A673 (cell line): Measurements from ENCODE around the gene DCLRE1C. TPM values are rescaled to one million over a fixed set of nuclear protein-coding genes. Genes with fewer than 3 reads are reported as not detected.
A peak's percentile ranks its signal among the peaks of the same experiment; 100 is the strongest.

ENCODE experiments used
- BruUV-seq: library from RNA; stranded (reverse); fragments of 400-500 nt; replicated peaks from 2 replicates; lab custom pipeline; 2021; lab: Mats Ljungman, UMichigan
- CTCF ChIA-PET: fragments of 300-600 bp; sonication (Branson Sonifier 250); formaldehyde crosslinking; loops from one replicate; lab custom pipeline; 2022; ENCODE audit warnings: antibody characterized with exemption; lab: Charles Lee
- POLR2A ChIA-PET: fragments of 300-600 bp; sonication (Branson Sonifier 250); formaldehyde crosslinking; loops from one replicate; lab custom pipeline; 2022; ENCODE audit warnings: antibody characterized with exemption; ENCODE audit not compliant: low non-redundant PET; lab: Charles Lee
- DNase-seq: peaks from one replicate; pipeline ENCODE4 v3.0.0-alpha.2; 2015; ENCODE audit warnings: low spot score
- H3K27ac ChIP-seq: fragments of 200-600 bp; sonication (generic); 2 replicates; pipeline ENCODE4 v1.5.1; 2016; ENCODE audit warnings: mixed run types, low read depth, mild to moderate bottlenecking, mixed read lengths, antibody characterized with exemption, low read length; ENCODE audit not compliant: poor library complexity, severe bottlenecking
- H3K27me3 ChIP-seq: fragments of 200-600 bp; sonication (generic); replicated peaks from 2 replicates; pipeline ENCODE4 v1.6.1; 2017; ENCODE audit warnings: mixed run types, low read depth, mild to moderate bottlenecking, mixed read lengths, antibody characterized with exemption, low read length; ENCODE audit not compliant: insufficient read depth, poor library complexity
- H3K36me3 ChIP-seq: fragments of 200-600 bp; sonication (generic); 2 replicates; pipeline ENCODE4 v1.6.1; 2016; ENCODE audit warnings: mixed run types, mild to moderate bottlenecking, mixed read lengths, antibody characterized with exemption, low read length; ENCODE audit not compliant: insufficient read depth, poor library complexity, severe bottlenecking
- H3K4me1 ChIP-seq: fragments of 200-600 bp; sonication (generic); 2 replicates; pipeline ENCODE4 v1.6.1; 2017; ENCODE audit warnings: mixed run types, mild to moderate bottlenecking, mixed read lengths, antibody characterized with exemption, low read length; ENCODE audit not compliant: insufficient read depth, poor library complexity, severe bottlenecking
- H3K4me3 ChIP-seq: fragments of 200-600 bp; sonication (generic); 2 replicates; pipeline ENCODE4 v1.5.1; 2016; ENCODE audit warnings: low read depth, mixed run types, mild to moderate bottlenecking, mixed read lengths, low read length; ENCODE audit not compliant: poor library complexity, severe bottlenecking
- H3K9me3 ChIP-seq: fragments of 200-600 bp; sonication (generic); 2 replicates; pipeline ENCODE4 v1.6.1; 2016; ENCODE audit warnings: mixed run types, low read depth, mild to moderate bottlenecking, mixed read lengths, antibody characterized with exemption, low read length; ENCODE audit not compliant: poor library complexity, severe bottlenecking
- CTCF ChIP-seq: fragments of 300-800, 200-600 bp; sonication (generic); conservative IDR thresholded peaks from 2 replicates; pipeline ENCODE4 v1.5.1; 2017; ENCODE audit warnings: low read depth, mild to moderate bottlenecking, antibody characterized with exemption, low read length, moderate library complexity, mixed read lengths
- EZH2 ChIP-seq: fragments of 200-600 bp; sonication (generic); IDR thresholded peaks from 2 replicates; pipeline ENCODE4 v1.6.1; 2017; ENCODE audit warnings: borderline replicate concordance, low read depth, mild to moderate bottlenecking, mixed read lengths, antibody characterized with exemption, low read length; ENCODE audit not compliant: poor library complexity, severe bottlenecking
- intact Hi-C: fragments of 100-400 bp; cut with micrococcal nuclease; formaldehyde crosslinking; loops from one replicate; pipeline ENCODE4 v1.10.0; 2022; ENCODE audit not compliant: unreplicated experiment
- total RNA-seq: library from RNA; stranded (reverse); gene quantifications from 2 replicates; pipeline ENCODE4 v1.2.3, GENCODE V29; 2021

The DCLRE1C gene
- total RNA-seq, 1 experiment from 2014 or later, result 13.1 TPM

- intact Hi-C loops, result no loop called here
- DNase-seq, result peak; percentile 12
- Histone ChIP-seq H3K27ac (no peak overlapping the region), H3K4me1 (peaks cover 9% of the 10 kb centered on the region), H3K36me3 (no peaks in the 10 kb centered on the region), H3K27me3 (no peaks in the 10 kb centered on the region), H3K4me3 (no peak overlapping the region), H3K9me3 (no peaks in the 10 kb centered on the region)
- ChIA-PET CTCF (no interaction called here), POLR2A (no interaction called here)
- TF ChIP-seq CTCF (peak; percentile 42; the same call in 1 of the 2 replicates), EZH2 (no peak)
- no TSS peak for BruUV-seq
These were observed 64.6 kb downstream of the DCLRE1C start for GRCh38 chr10:14889318-14889717.

- no peak for DNase-seq
- Histone ChIP-seq H3K4me1 (no peaks in the 10 kb centered on the region), H3K27me3 (no peaks in the 10 kb centered on the region), H3K36me3 (no peaks in the 10 kb centered on the region), H3K9me3 (no peaks in the 10 kb centered on the region), H3K27ac (no peak overlapping the region), H3K4me3 (no peak overlapping the region)
- ChIA-PET POLR2A (no interaction called here), CTCF (no interaction called here)
- intact Hi-C loops, result no loop called here
- TF ChIP-seq CTCF, result no peak
- no peak for TF ChIP-seq EZH2
- BruUV-seq, result no TSS peak
These were observed 69.8 kb downstream of the DCLRE1C start for GRCh38 chr10:14884082-14884481.

GRCh38 chr10:14880229-14880628 is 73.7 kb downstream of the DCLRE1C start:
- Histone ChIP-seq H3K9me3 (no peaks in the 10 kb centered on the region), H3K4me1 (peaks cover 8% of the 10 kb centered on the region), H3K4me3 (peak overlapping the region; percentile 88), H3K36me3 (no peaks in the 10 kb centered on the region), H3K27me3 (no peaks in the 10 kb centered on the region), H3K27ac (peak overlapping the region; percentile 94)
- DNase-seq, result no peak
- CTCF ChIA-PET, result no interaction called here
- intact Hi-C loops, result no loop called here
- no TSS peak for BruUV-seq
- POLR2A ChIA-PET, result interaction anchor here (0.6 kb wide), 1 partner anchor 9 kb away, joined by 3 read pairs; no protein-coding TSS in a partner anchor
- no peak for TF ChIP-seq CTCF
- TF ChIP-seq EZH2, result no peak
